Naive B cell (primary cell): Measurements from ENCODE around the gene RAD51B. TPM values are rescaled to one million over a fixed set of nuclear protein-coding genes. Genes with fewer than 3 reads are reported as not detected.

Experiments used
- ATAC-seq, 2 donors: fragments of 150-1000 bp; cut with Tn5 transposase; 2 replicates each; pipeline ENCODE4 v1.10.0; 2021; ENCODE audit warnings: low read depth in 2 of 2, mild to moderate bottlenecking in 2 of 2, moderate library complexity in 2 of 2
- DNase-seq: peaks from one replicate; pipeline ENCODE4 v3.0.0; 2022
- H3K27ac Mint-ChIP-seq, 6 donors: one replicate each; pipeline ENCODE4 v1.8.0; 2020 to 2022; ENCODE audit warnings: mild to moderate bottlenecking in 6 of 6, mixed read lengths in 6 of 6, moderate library complexity in 5 of 6, inconsistent platforms in 2 of 6
- H3K27me3 Mint-ChIP-seq, 3 donors: one replicate each; pipeline ENCODE4 v1.8.0; 2021 to 2022; ENCODE audit warnings: mixed read lengths in 3 of 3, mild to moderate bottlenecking in 1 of 3
- H3K36me3 Mint-ChIP-seq, 2 donors: one replicate each; pipeline ENCODE4 v1.8.0; 2020 to 2022; ENCODE audit warnings: mixed read lengths in 2 of 2, inconsistent platforms in 1 of 2, mild to moderate bottlenecking in 1 of 2
- H3K4me1 Mint-ChIP-seq, 3 donors: one replicate each; pipeline ENCODE4 v1.8.0; 2020 to 2022; ENCODE audit warnings: mixed read lengths in 3 of 3, inconsistent platforms in 1 of 3, mild to moderate bottlenecking in 1 of 3, moderate library complexity in 1 of 3
- H3K4me3 Mint-ChIP-seq, 8 donors: one replicate each; pipeline ENCODE4 v1.8.0; 2020 to 2022; ENCODE audit warnings: mild to moderate bottlenecking in 8 of 8, mixed read lengths in 8 of 8, moderate library complexity in 8 of 8, inconsistent platforms in 2 of 8
- H3K9me3 Mint-ChIP-seq, 7 donors: one replicate each; pipeline ENCODE4 v1.8.0; 2020 to 2022; ENCODE audit warnings: mixed read lengths in 7 of 7, mild to moderate bottlenecking in 5 of 7, inconsistent platforms in 2 of 7, moderate library complexity in 1 of 7
- polyA plus RNA-seq, 6 donors: library from polyadenylated mRNA; unstranded; fragments of 300-500 nt; fragmentation: Illumina TruSeq; gene quantifications; one replicate each; pipeline ENCODE4 v1.2.3, GENCODE V29; 2021; ENCODE audit warnings: low read depth in 6 of 6

Gene RAD51B
- polyA plus RNA-seq, 6 donors from 2014 or later, result 27.4 to 37.2 (median 31.8) TPM

DNA sequence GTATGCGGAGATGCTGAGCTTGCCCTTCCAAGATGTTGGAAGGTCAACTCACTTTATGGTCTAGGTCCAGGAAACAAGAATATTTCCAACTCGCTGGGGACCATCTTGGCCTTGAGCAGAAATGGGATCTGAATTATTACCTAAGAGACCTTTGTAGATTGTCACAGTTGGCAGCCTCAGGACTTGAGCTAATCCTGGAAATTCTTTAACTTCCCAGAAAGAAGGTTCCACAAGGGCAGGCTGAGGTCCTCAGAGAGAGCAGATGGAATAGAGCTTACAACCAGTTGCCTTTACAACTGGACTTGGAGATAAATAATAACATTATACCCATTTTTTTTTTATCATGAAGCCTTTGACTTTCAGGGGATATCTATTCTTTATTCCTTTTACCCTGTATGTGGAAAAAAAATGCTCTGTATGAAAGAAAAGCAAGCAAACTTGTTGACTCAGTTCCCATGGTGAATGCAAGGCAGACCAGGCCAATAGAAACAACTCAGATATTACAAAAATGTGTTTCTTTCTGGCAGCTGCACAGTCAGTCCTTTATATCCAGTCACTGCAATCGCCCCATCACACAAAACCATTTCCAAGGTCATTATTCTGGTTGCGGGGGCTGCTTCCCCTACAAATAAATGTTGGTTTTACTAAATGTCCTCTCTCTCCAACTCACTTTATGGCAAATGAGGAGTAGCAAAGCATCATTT lies 571.9 kb downstream of the RAD51B start:
- H3K9me3 Mint-ChIP-seq, result no peaks in the 10 kb centered on the region
- no peaks in the 10 kb centered on the region for H3K36me3 Mint-ChIP-seq
- H3K4me3 Mint-ChIP-seq, result peak overlapping the region in 1 of 8 donors; percentile 12
- DNase-seq (no peak), ATAC-seq (no peak)
- peak overlapping the region in 3 of 6 donors; percentile 34 to 59 (median 51) for H3K27ac Mint-ChIP-seq
- peaks cover 45 to 53% (median 50%) of the 10 kb centered on the region in 3 donors for H3K4me1 Mint-ChIP-seq
- H3K27me3 Mint-ChIP-seq, result no peaks in the 10 kb centered on the region

DNA sequence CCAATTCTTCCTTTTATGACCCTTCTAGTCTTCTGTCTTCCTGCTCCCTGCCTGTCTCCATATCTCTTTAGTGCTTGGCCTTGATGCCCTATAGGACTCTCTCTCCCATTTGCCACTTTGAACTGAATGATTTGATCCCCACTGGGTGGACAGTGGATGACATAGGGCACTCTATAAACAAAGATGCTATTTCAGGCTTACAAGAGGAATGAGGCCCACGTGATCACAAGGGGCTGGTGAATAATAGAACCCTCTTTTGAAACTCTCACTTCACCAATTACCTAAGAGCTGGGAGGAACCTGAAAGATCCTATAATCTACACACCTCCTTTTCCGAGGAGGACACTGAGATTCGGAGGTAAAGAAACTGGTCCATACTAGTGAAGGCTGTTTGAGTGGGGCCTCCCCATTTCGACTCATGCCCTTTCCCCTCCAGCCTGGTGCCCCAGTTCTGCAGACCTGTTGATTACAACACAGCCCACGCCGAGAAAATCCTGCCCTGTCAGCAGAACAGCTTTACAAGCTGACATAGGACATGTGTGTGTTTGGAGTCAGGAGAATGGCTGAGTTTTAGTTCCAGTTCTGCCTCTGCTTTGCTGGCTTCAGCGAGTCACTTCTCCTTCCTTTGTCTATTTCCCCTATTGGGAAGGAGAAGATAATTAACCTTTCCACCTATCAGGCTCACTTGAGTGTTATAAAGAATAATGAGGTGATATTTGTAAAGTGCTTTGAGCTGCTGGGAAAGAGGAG lies 573.0 kb downstream of the RAD51B start:
- Mint-ChIP-seq H3K9me3 (no peaks in the 10 kb centered on the region), H3K27me3 (no peaks in the 10 kb centered on the region), H3K36me3 (peaks cover 0 to 5% of the 10 kb centered on the region in 2 donors), H3K4me3 (peak overlapping the region in 5 of 8 donors; percentile 17 to 78 (median 35)), H3K4me1 (peaks cover 41 to 56% (median 49%) of the 10 kb centered on the region in 3 donors), H3K27ac (peak overlapping the region in 4 of 6 donors; percentile 9 to 95 (median 51))
- peak; percentile 48 to 64 for ATAC-seq
- no peak for DNase-seq

DNA sequence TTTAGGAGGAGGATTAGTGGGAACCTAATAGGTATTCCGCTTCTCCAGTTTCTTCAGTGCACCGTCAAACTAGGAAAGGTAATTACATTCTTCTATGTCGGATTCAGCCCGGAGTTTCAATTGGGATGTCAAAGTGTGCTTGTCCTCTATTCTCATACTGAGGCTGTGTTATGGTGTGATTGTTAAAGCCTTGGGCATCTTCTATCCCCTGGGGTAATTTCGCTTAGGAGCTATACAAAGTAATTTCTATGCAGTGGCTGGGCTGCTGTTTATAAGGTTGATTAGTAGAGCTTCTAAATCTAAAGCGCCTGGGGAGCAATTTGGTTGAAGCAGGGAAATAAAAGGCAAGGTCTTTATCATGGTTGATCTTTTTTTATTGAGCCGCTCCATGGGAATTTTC lies 573.7 kb downstream of the RAD51B start:
- peaks cover 0 to 5% of the 10 kb centered on the region in 2 donors for H3K36me3 Mint-ChIP-seq
- no peak for ATAC-seq
- peaks cover 48 to 61% (median 54%) of the 10 kb centered on the region in 3 donors for H3K4me1 Mint-ChIP-seq
- no peaks in the 10 kb centered on the region for H3K9me3 Mint-ChIP-seq
- DNase-seq, result no peak
- no peaks in the 10 kb centered on the region for H3K27me3 Mint-ChIP-seq
- H3K27ac Mint-ChIP-seq, result peak overlapping the region in 4 of 6 donors; percentile 9 to 88 (median 75)
- peak overlapping the region in 6 of 8 donors; percentile 26 to 74 (median 60) for H3K4me3 Mint-ChIP-seq

DNA sequence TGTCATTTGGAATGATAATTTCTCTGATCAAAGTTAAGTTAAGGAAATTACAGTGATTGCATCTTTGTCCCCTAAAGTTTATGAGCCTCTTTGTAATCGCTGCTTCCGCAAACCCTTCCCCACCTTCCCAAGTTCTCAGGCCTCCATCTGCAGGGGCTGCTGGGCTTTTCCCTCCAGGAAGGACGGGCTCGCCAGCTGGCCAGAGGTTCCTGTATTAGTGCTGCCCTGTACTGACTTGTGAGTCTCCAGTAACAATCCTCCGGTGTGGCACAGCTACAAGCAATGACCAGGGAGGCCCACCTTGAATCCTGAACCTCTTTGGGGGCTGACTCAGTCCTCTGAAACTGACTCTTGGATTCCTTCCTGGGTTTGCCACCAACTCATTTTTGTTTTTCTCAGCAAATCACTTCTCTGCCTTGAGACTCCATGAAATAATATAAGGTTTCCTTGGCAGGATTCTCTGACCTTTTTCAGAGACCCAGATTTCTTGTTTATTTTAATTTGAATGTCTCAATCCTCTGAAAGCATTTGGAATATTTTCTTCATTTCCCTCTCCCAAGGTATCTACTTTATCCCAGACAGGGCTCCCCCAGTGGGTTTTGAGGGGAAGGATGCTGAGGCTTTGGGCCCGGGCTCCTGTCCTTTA lies 574.7 kb downstream of the RAD51B start:
- peak overlapping the region in 5 of 8 donors; percentile 13 to 61 (median 40) for H3K4me3 Mint-ChIP-seq
- no peaks in the 10 kb centered on the region for H3K27me3 Mint-ChIP-seq
- H3K4me1 Mint-ChIP-seq, result peaks cover 58 to 65% (median 59%) of the 10 kb centered on the region in 3 donors
- no peak for ATAC-seq
- no peaks in the 10 kb centered on the region for H3K9me3 Mint-ChIP-seq
- DNase-seq, result no peak
- peak overlapping the region; percentile 9 to 88 (median 72) for H3K27ac Mint-ChIP-seq
- peaks cover 0 to 9% of the 10 kb centered on the region in 2 donors for H3K36me3 Mint-ChIP-seq

DNA sequence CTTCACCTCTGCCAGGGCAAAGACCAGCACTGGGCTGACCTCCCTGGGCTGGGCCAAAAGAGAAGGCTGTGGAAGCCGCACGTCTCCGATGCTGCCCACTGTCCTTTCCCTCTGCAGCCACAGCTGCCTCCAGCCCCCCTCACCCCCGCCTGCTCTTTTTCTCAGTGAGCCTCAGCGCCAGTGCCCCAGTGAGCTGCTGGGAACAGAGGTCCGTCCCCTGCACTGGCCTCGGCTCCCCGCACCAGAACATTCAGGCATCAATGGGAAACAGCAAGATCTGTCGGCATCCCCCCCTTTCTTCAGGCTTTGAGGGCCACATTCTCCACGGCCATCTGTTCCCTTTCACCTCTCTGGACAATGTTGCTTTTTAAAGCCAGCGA lies 575.2 kb downstream of the RAD51B start:
- DNase-seq, result no peak
- H3K27ac Mint-ChIP-seq, result peak overlapping the region in 5 of 6 donors; percentile 9 to 86 (median 64)
- peaks cover 0 to 9% of the 10 kb centered on the region in 2 donors for H3K36me3 Mint-ChIP-seq

DNA sequence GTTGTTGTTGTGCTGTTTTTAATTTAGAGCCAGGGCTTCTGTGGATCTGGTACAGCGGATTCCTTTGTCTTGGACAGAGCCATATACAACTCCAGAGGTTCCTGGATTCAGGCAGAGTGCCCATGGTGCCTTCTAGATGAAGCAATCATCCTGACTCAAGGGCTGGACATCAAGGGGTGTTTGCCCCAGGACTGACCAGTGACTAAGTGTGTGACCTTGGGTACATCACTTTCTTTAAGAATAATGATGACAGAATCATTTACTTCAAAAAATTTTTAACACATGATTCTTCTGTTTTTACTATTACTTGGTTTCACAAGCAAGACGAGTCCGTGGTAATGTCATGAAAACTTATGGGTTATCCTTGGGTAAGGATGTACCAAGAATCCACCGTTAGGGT lies 576.0 kb downstream of the RAD51B start:
- Mint-ChIP-seq H3K27ac (peak overlapping the region in 5 of 6 donors; percentile 9 to 87 (median 58)), H3K27me3 (no peaks in the 10 kb centered on the region), H3K4me3 (peak overlapping the region in 1 of 8 donors; percentile 35), H3K36me3 (peaks cover 0 to 9% of the 10 kb centered on the region in 2 donors), H3K9me3 (no peaks in the 10 kb centered on the region), H3K4me1 (peaks cover 68 to 78% (median 72%) of the 10 kb centered on the region in 3 donors)
- ATAC-seq (no peak), DNase-seq (no peak)

More for the DNA sequence above, 575.2 kb downstream of the RAD51B start:
- Mint-ChIP-seq H3K27me3 (no peaks in the 10 kb centered on the region), H3K9me3 (no peaks in the 10 kb centered on the region), H3K4me3 (peak overlapping the region in 1 of 8 donors; percentile 65), H3K4me1 (peaks cover 63 to 70% (median 63%) of the 10 kb centered on the region in 3 donors)
- ATAC-seq, result no peak

DNA sequence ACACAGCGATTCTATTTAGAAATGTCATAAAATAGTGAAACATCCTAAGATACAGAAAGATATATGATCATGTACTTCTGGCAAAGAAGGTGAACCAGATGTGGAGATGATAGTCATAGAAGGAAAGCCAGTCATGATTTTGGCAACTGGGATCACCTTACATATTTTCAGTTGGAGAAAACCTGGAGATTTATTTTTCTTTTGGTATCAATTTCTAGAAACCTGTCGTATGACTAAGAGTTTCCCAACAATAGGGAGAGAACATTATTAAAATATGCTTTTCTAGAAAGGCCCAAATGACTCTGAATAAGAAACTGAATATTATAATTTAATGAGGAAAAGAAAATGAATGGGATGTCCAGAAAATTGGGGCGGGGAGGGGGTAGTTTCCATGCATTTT lies 576.9 kb downstream of the RAD51B start:
- Mint-ChIP-seq H3K4me1 (peaks cover 70 to 85% (median 80%) of the 10 kb centered on the region in 3 donors), H3K9me3 (peaks cover 0 to 4% (median 0%) of the 10 kb centered on the region in 7 donors), H3K36me3 (peaks cover 0 to 9% of the 10 kb centered on the region in 2 donors), H3K4me3 (peak overlapping the region in 1 of 8 donors; percentile 25), H3K27ac (no peak overlapping the region), H3K27me3 (no peaks in the 10 kb centered on the region)
- DNase-seq, result no peak
- ATAC-seq, result no peak

DNA sequence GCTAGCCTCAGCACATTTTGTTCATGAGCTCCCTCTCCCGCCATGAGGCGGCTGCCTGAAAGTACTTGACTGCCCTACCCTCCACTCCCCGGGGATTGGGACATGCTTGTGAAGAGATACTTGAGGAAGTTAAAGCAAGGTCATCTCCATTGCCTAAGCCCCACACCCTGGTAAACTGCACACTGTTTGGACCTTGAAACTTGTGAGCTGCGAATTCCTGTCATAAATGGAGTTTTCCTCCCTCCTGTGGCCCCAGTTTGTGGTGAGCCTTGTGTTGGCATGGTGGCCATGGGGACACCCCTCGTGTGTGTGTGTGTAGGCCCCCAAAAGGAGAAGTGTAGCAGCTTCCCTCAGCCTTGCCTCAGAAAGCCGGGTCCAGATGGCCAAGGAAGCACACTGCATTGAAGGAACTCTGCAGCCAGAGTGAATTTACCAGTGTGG lies 577.8 kb downstream of the RAD51B start:
- peak; percentile 64 to 67 for ATAC-seq
- Mint-ChIP-seq H3K36me3 (peaks cover 0 to 9% of the 10 kb centered on the region in 2 donors), H3K4me3 (peak overlapping the region in 7 of 8 donors; percentile 5 to 65 (median 40)), H3K27me3 (no peaks in the 10 kb centered on the region), H3K4me1 (peaks cover 72 to 91% (median 83%) of the 10 kb centered on the region in 3 donors), H3K27ac (peak overlapping the region; percentile 51 to 96 (median 88)), H3K9me3 (peaks cover 0 to 4% (median 0%) of the 10 kb centered on the region in 7 donors)
- DNase-seq, result peak; percentile 49

DNA sequence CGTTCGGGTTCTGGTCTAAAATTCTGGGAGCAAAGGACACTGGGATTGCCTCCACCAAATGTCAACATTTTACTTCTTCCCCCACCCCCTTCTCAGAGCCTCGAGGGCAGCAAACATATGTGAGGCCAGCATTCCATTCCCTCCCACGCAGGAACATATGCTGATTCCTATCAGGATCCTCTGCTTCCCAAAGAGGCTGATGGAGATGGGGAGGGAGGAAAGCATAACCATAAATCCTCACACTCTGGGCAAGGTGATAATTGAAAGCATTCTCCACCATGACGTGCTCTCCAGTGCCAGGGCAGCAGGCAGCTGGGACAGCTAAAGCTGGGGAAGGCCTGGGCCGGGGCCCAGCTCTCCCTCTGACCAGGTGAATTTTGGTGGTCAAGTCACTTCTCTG lies 578.2 kb downstream of the RAD51B start:
- Mint-ChIP-seq H3K36me3 (peaks cover 0 to 9% of the 10 kb centered on the region in 2 donors), H3K9me3 (peaks cover 0 to 4% (median 0%) of the 10 kb centered on the region in 7 donors), H3K4me1 (peaks cover 70 to 91% (median 83%) of the 10 kb centered on the region in 3 donors), H3K27ac (peak overlapping the region; percentile 40 to 96 (median 87)), H3K4me3 (peak overlapping the region in 7 of 8 donors; percentile 5 to 65 (median 19)), H3K27me3 (no peaks in the 10 kb centered on the region)
- ATAC-seq (no peak), DNase-seq (no peak)

DNA sequence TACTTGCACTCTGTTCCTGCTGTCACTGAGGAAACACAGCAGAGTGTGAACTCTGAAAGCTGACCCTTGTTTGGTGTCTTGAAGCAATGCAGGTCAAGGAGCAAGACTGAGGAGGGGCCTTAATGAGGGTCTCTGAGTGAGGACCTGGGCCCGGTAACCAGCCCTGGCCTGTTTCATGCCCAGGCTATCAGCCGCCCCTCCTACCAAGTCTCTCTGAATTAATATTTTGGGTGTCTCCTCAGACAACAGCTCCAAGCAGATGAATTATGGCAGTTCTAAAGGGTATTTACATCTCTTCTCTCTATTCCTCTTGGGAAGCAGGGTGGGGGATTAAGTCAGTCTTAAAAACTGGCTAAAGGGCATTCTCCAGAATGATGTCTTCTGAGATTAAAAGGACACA lies 578.8 kb downstream of the RAD51B start:
- Mint-ChIP-seq H3K27ac (peak overlapping the region; percentile 40 to 88 (median 66)), H3K4me1 (peaks cover 70 to 91% (median 83%) of the 10 kb centered on the region in 3 donors)

DNA sequence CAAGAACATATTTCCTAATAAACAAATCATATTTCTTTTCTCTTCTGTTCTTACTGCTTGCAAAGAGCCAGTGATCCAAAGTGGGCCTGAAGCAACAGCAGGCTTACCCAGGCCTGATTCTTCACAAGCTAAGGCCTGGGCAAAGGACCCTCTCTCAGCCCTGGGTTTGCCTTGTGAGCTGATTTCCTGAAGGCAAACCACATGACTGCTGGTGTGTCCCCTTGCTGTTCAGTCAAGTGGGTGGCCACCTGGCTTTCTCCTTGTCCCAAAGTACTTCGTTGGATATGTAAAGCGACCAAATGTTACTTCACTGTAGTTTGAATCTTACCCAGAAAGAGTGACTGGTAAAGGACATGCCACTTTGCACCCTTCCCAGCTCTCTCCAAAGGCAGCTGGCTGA lies 580.4 kb downstream of the RAD51B start:
- peaks cover 73 to 91% (median 83%) of the 10 kb centered on the region in 3 donors for H3K4me1 Mint-ChIP-seq
- H3K27me3 Mint-ChIP-seq, result no peaks in the 10 kb centered on the region
- ATAC-seq, result no peak
- no peak for DNase-seq
- H3K27ac Mint-ChIP-seq, result peak overlapping the region; percentile 93 to 98 (median 97)
- peaks cover 0 to 9% of the 10 kb centered on the region in 2 donors for H3K36me3 Mint-ChIP-seq
- peak overlapping the region in 7 of 8 donors; percentile 42 to 88 (median 56) for H3K4me3 Mint-ChIP-seq
- peaks cover 0 to 4% (median 0%) of the 10 kb centered on the region in 7 donors for H3K9me3 Mint-ChIP-seq

More for the DNA sequence above, 578.8 kb downstream of the RAD51B start:
- Mint-ChIP-seq H3K27me3 (no peaks in the 10 kb centered on the region), H3K4me3 (peak overlapping the region in 4 of 8 donors; percentile 58 to 65 (median 60)), H3K36me3 (peaks cover 0 to 9% of the 10 kb centered on the region in 2 donors), H3K9me3 (peaks cover 0 to 4% (median 0%) of the 10 kb centered on the region in 7 donors)
- DNase-seq, result no peak
- no peak for ATAC-seq

DNA sequence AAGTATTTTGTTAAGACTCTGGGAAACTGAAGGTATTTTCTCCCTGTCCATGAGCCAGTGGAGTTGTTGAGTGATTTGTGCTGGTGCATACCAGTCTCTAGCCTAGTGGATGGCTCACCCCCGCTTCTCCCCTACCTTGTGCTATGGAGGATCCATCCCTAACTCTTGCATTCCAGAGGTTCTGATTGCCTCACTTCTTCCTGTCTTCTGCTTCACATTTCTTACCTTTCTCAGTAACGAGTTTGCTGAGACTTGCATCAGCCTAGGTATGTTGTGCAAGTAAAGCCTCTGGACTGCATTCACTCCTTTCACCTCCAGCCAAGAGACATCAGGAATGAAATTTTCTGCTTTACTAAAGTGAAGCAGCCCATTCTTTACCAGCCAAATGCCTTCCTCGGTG lies 581.7 kb downstream of the RAD51B start:
- no peak for DNase-seq
- Mint-ChIP-seq H3K27me3 (no peaks in the 10 kb centered on the region), H3K27ac (peak overlapping the region; percentile 93 to 99 (median 98)), H3K4me1 (peaks cover 67 to 94% (median 79%) of the 10 kb centered on the region in 3 donors), H3K36me3 (peaks cover 0 to 9% of the 10 kb centered on the region in 2 donors), H3K9me3 (peaks cover 0 to 4% (median 0%) of the 10 kb centered on the region in 7 donors), H3K4me3 (peak overlapping the region; percentile 47 to 88 (median 70))
- ATAC-seq, result no peak
